Dendritic cell treated with granulocyte-macrophage colony-stimulating factor and Interleukin-4, amounts not matched to agents 40 ng/mL and 50 ng/mL, for 4 days (primary cell): Measurements from ENCODE around the gene C19orf85.
A peak's percentile ranks its signal among the peaks of the same experiment; 100 is the strongest.

ENCODE experiments used
- H3K27ac Mint-ChIP-seq: one replicate; pipeline ENCODE4 v1.8.0; 2022; ENCODE audit warnings: mild to moderate bottlenecking, mixed read lengths
- H3K27me3 Mint-ChIP-seq: one replicate; pipeline ENCODE4 v1.8.0; 2022; ENCODE audit warnings: mild to moderate bottlenecking, mixed read lengths
- H3K36me3 Mint-ChIP-seq: one replicate; pipeline ENCODE4 v1.8.0; 2022; ENCODE audit warnings: low read depth, mixed read lengths
- H3K4me1 Mint-ChIP-seq: one replicate; pipeline ENCODE4 v1.8.0; 2022; ENCODE audit warnings: low read depth, mixed read lengths
- H3K4me3 Mint-ChIP-seq: one replicate; pipeline ENCODE4 v1.8.0; 2022; ENCODE audit warnings: mild to moderate bottlenecking, moderate library complexity, mixed read lengths
- H3K9me3 Mint-ChIP-seq: one replicate; pipeline ENCODE4 v1.8.0; 2022; ENCODE audit warnings: mixed read lengths
- intact Hi-C: fragments of 100-400 bp; cut with micrococcal nuclease; formaldehyde crosslinking; loops from one replicate; pipeline ENCODE4 v1.15.0; 2022

The C19orf85 gene

GRCh38 chr19:55461974-55462626 is 2.5 kb downstream of the C19orf85 start:
- Mint-ChIP-seq H3K4me1 (peaks cover 34% of the 10 kb centered on the region), H3K27ac (peak overlapping the region; percentile 92), H3K27me3 (peaks cover 15% of the 10 kb centered on the region), H3K36me3 (peaks cover 14% of the 10 kb centered on the region), H3K9me3 (no peaks in the 10 kb centered on the region), H3K4me3 (peak overlapping the region; percentile 90)
- intact Hi-C loops, result loop anchor here (1.0 kb wide), 1 partner anchor 14 kb away; the partner anchor contains the start of gene ZNF628

GRCh38 chr19:55461259-55461973 is 3.1 kb downstream of the C19orf85 start, which contains the start of gene ISOC2:
ISOC2 (minus strand) TSS chr19:55461642; CDS start chr19:55456486, 5,156 bp downstream.
- Mint-ChIP-seq H3K4me3 (peak within 1 kb of the TSS; percentile 90), H3K27me3 (peaks cover 14% of the 10 kb centered on the region), H3K4me1 (peaks cover 34% of the 10 kb centered on the region), H3K9me3 (no peaks in the 10 kb centered on the region), H3K27ac (peak within 1 kb of the TSS; percentile 92), H3K36me3 (peaks cover 20% of the 10 kb centered on the region)
- intact Hi-C loops, result no loop called here

- Mint-ChIP-seq H3K27ac (peak overlapping the region; percentile 92), H3K9me3 (no peaks in the 10 kb centered on the region), H3K4me3 (peak overlapping the region; percentile 90), H3K27me3 (peaks cover 9% of the 10 kb centered on the region), H3K36me3 (peaks cover 27% of the 10 kb centered on the region), H3K4me1 (peaks cover 39% of the 10 kb centered on the region)
- intact Hi-C loops, result no loop called here
These were observed 3.8 kb downstream of the C19orf85 start for GRCh38 chr19:55460670-55461258.

- no peaks in the 10 kb centered on the region for H3K9me3 Mint-ChIP-seq
- H3K4me3 Mint-ChIP-seq, result peak overlapping the region; percentile 90
- H3K27ac Mint-ChIP-seq, result peak overlapping the region; percentile 92
- intact Hi-C loops, result no loop called here
- peaks cover 43% of the 10 kb centered on the region for H3K4me1 Mint-ChIP-seq
- H3K36me3 Mint-ChIP-seq, result peaks cover 34% of the 10 kb centered on the region
- H3K27me3 Mint-ChIP-seq, result peaks cover 8% of the 10 kb centered on the region
These were observed 4.4 kb downstream of the C19orf85 start for GRCh38 chr19:55459950-55460657.

GRCh38 chr19:55459551-55459949 is 5.0 kb downstream of the C19orf85 start:
- Mint-ChIP-seq H3K27me3 (peaks cover 10% of the 10 kb centered on the region), H3K27ac (no peak overlapping the region), H3K9me3 (no peaks in the 10 kb centered on the region), H3K36me3 (peaks cover 39% of the 10 kb centered on the region), H3K4me3 (no peak overlapping the region), H3K4me1 (peaks cover 43% of the 10 kb centered on the region)
- intact Hi-C loops, result no loop called here

GRCh38 chr19:55457683-55458457 is 6.7 kb downstream of the C19orf85 start:
- intact Hi-C loops, result no loop called here
- Mint-ChIP-seq H3K9me3 (no peaks in the 10 kb centered on the region), H3K27me3 (peaks cover 18% of the 10 kb centered on the region), H3K4me1 (peaks cover 40% of the 10 kb centered on the region), H3K36me3 (peaks cover 56% of the 10 kb centered on the region), H3K27ac (no peak overlapping the region), H3K4me3 (no peak overlapping the region)

- peaks cover 58% of the 10 kb centered on the region for H3K36me3 Mint-ChIP-seq
- H3K4me3 Mint-ChIP-seq, result no peak overlapping the region
- H3K27ac Mint-ChIP-seq, result no peak overlapping the region
- peaks cover 31% of the 10 kb centered on the region for H3K27me3 Mint-ChIP-seq
- intact Hi-C loops, result no loop called here
- H3K4me1 Mint-ChIP-seq, result peaks cover 37% of the 10 kb centered on the region
- no peaks in the 10 kb centered on the region for H3K9me3 Mint-ChIP-seq
These were observed 8.2 kb downstream of the C19orf85 start for GRCh38 chr19:55456347-55456746.

- Mint-ChIP-seq H3K9me3 (no peaks in the 10 kb centered on the region), H3K27ac (no peak overlapping the region), H3K4me3 (no peak overlapping the region), H3K4me1 (peaks cover 34% of the 10 kb centered on the region), H3K36me3 (peaks cover 53% of the 10 kb centered on the region), H3K27me3 (peaks cover 35% of the 10 kb centered on the region)
- intact Hi-C loops, result no loop called here
These were observed 8.8 kb downstream of the C19orf85 start for GRCh38 chr19:55455576-55456235.

- no peak overlapping the region for H3K27ac Mint-ChIP-seq
- peaks cover 39% of the 10 kb centered on the region for H3K27me3 Mint-ChIP-seq
- H3K9me3 Mint-ChIP-seq, result no peaks in the 10 kb centered on the region
- H3K4me3 Mint-ChIP-seq, result no peak overlapping the region
- peaks cover 51% of the 10 kb centered on the region for H3K36me3 Mint-ChIP-seq
- H3K4me1 Mint-ChIP-seq, result peaks cover 25% of the 10 kb centered on the region
- intact Hi-C loops, result no loop called here
These were observed 9.7 kb downstream of the C19orf85 start for GRCh38 chr19:55454787-55455243.

- peaks cover 16% of the 10 kb centered on the region for H3K4me1 Mint-ChIP-seq
- peaks cover 39% of the 10 kb centered on the region for H3K27me3 Mint-ChIP-seq
- intact Hi-C loops, result no loop called here
- H3K36me3 Mint-ChIP-seq, result peaks cover 51% of the 10 kb centered on the region
- H3K4me3 Mint-ChIP-seq, result no peak overlapping the region
- no peak overlapping the region for H3K27ac Mint-ChIP-seq
- no peaks in the 10 kb centered on the region for H3K9me3 Mint-ChIP-seq
These were observed 10.9 kb downstream of the C19orf85 start for GRCh38 chr19:55453511-55454260.

GRCh38 chr19:55452749-55453346 is 11.7 kb downstream of the C19orf85 start:
- H3K4me3 Mint-ChIP-seq, result no peak overlapping the region
- peaks cover 49% of the 10 kb centered on the region for H3K36me3 Mint-ChIP-seq
- H3K4me1 Mint-ChIP-seq, result peaks cover 14% of the 10 kb centered on the region
- intact Hi-C loops, result no loop called here
- no peak overlapping the region for H3K27ac Mint-ChIP-seq
- H3K27me3 Mint-ChIP-seq, result peaks cover 39% of the 10 kb centered on the region
- H3K9me3 Mint-ChIP-seq, result no peaks in the 10 kb centered on the region
